Activated naive CD8-positive, alpha-beta T cell treated with anti-CD3 and anti-CD28 coated beads, Interleukin-2, amount 10 ng/mL, durations not matched to agents 7 days and 5 days (primary cell): ENCODE data around the gene PILRA. TPM values are rescaled to one million over a fixed set of nuclear protein-coding genes. Genes with fewer than 3 reads are reported as not detected.
"Not testable (repeated sequence)": the region's sequence is repeated elsewhere in the genome, so short reads cannot be mapped to it uniquely, and the experiment has no call there.

ENCODE experiments used
- ATAC-seq: fragments of 150-1000 bp; cut with Tn5 transposase; one replicate; pipeline ENCODE4 v1.10.0; 2021; ENCODE audit warnings: low read depth, moderate library complexity
- POLR2A ChIA-PET: fragments of 350-600 bp; sonication (Branson Sonifier 250); formaldehyde crosslinking; loops from one replicate; lab custom pipeline; 2021; ENCODE audit warnings: antibody characterized with exemption; lab: Charles Lee
- DNase-seq: peaks from one replicate; pipeline ENCODE4 v3.0.0; 2021
- H3K27ac Mint-ChIP-seq: one replicate; pipeline ENCODE4 v1.8.0; 2022; ENCODE audit warnings: mild to moderate bottlenecking, mixed read lengths
- H3K27me3 Mint-ChIP-seq: one replicate; pipeline ENCODE4 v1.8.0; 2022; ENCODE audit warnings: mild to moderate bottlenecking, moderate library complexity, mixed read lengths
- H3K36me3 Mint-ChIP-seq: one replicate; pipeline ENCODE4 v1.8.0; 2021; ENCODE audit warnings: mild to moderate bottlenecking, mixed read lengths
- H3K4me1 Mint-ChIP-seq: one replicate; pipeline ENCODE4 v1.8.0; 2021; ENCODE audit warnings: mixed read lengths
- H3K4me3 Mint-ChIP-seq: one replicate; pipeline ENCODE4 v1.8.0; 2022; ENCODE audit warnings: mild to moderate bottlenecking, moderate library complexity, mixed read lengths
- H3K9me3 Mint-ChIP-seq: one replicate; pipeline ENCODE4 v1.8.0; 2021; ENCODE audit warnings: mixed read lengths
- total RNA-seq, 2 experiments: library from RNA; stranded (reverse); gene quantifications; one replicate each; pipeline ENCODE4 v1.2.3, GENCODE V29; 2021

The PILRA gene
- total RNA-seq, 2 experiments from 2014 or later: 4.1 to 5.1 TPM

DNA sequence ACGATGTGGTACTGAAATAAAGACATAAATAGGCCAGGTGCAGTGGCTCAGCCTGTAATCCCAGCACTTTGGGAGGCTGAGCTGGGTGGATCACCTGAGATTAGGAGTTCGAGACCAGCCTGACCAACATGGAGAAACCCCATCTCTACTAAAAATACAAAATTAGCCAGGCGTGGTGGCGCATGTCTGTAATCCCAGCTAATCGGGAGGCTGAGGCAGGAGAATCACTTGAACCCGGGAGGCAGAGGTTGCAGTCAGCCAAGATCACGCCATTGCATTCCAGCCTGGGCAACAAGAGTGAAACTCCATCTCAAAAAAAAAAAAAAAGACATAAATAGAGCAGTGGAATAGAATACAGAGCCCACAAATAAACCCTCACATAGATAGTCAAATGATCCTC lies 9.5 kb upstream of the PILRA start:
- not testable (repeated sequence) for ATAC-seq

DNA sequence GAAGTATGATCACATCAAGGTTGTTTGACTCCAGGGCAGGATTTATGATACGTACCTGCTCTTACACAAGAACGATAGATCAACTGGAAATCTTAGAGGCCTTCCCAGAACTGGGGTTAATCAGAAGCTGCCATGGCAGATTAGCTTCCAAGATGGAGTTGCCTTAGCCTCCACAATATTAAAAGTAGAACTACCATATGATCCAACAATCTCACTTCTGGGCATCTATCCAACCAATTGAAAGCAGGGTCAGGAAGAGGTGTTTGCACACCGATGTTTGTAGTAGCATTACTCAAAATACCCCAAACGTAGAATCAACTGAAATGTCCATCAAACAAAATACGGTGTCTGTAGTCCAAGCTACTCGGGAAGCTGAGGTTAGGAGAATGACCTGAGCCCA lies 8.8 kb upstream of the PILRA start:
- DNase-seq: no peak
- Mint-ChIP-seq H3K9me3 (no peaks in the 10 kb centered on the region), H3K4me3 (no peak overlapping the region), H3K36me3 (peaks cover 34% of the 10 kb centered on the region), H3K27ac (peak overlapping the region; percentile 26), H3K27me3 (no peaks in the 10 kb centered on the region), H3K4me1 (peaks cover 32% of the 10 kb centered on the region)
- no peak for ATAC-seq
- POLR2A ChIA-PET: no interaction called here

More for the DNA sequence above, 9.5 kb upstream of the PILRA start:
- POLR2A ChIA-PET, DNase-seq, H3K9me3 Mint-ChIP-seq, H3K27me3 Mint-ChIP-seq, H3K4me3 Mint-ChIP-seq: not testable (repeated sequence)
- Mint-ChIP-seq H3K27ac (peak overlapping the region; percentile 26), H3K36me3 (peaks cover 36% of the 10 kb centered on the region), H3K4me1 (peaks cover 29% of the 10 kb centered on the region)

DNA sequence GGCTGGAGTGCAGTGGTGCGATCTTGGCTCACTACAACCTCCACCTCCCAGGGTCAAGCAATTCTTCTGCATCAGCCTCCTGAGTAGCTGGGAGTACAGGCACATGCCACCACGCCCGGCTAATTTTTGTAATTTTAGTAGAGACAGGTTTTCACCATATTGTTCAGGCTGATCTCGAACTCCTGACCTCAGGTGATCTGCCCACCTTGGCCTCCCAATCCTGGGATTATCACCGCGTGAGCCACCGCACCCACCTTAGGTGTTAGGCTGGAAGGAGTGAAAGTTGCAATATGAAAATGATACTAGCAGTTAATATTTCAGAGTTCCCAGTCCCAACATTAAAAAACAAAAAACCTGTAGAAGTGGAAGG lies 7.3 kb upstream of the PILRA start:
- H3K36me3 Mint-ChIP-seq: peaks cover 26% of the 10 kb centered on the region
- not testable (repeated sequence) for H3K9me3 Mint-ChIP-seq, ATAC-seq, H3K4me3 Mint-ChIP-seq, H3K27me3 Mint-ChIP-seq, DNase-seq
- H3K27ac Mint-ChIP-seq: peak overlapping the region; percentile 76
- peaks cover 32% of the 10 kb centered on the region for H3K4me1 Mint-ChIP-seq
- POLR2A ChIA-PET: interaction anchor here (2.0 kb wide), 1 partner anchor 10 kb away, joined by 5 read pairs; no protein-coding TSS in a partner anchor

DNA sequence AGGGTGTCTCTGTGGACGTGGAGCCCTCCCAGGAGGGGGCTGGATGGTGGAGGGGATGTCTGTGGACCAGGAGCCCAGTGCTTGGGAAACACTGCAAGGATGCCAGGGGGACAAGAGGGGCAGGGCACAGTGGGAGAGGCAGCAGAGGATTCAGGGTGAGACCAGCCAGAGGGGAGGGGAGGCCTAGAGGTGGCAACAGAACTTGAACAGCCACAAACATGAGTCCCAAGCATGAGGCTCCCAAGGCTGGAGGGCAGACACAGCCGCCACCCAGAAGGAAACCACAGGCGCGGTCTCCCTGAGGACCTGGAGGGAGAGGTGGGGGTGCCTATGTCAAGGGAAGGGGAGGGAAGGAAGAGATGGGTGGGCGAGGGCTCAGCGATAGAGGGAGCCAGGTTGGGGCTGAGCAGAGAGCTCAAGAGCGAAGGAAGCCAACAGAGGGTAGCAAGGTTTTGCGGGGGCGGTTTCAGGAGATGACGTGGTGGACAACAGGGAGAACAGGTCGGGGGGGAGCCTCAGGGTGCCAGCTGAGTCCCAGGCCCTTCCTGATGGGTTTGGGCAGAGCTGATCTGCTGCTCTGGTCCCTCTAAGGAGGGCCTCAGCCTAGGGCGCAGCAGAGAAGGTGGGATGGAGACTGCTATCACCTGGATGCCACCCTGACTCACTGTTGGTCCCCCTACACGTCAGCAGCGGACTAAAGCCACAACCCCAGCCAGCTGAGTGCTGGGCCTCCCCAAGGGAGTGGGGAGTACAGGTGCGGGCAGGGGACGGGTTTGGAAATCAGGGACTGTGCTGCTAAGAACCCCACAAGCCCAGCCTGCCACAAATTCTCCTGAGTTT lies 6.7 kb upstream of the PILRA start:
- peaks cover 24% of the 10 kb centered on the region for H3K36me3 Mint-ChIP-seq
- peak overlapping the region; percentile 76 for H3K27ac Mint-ChIP-seq
- H3K4me1 Mint-ChIP-seq: peaks cover 32% of the 10 kb centered on the region
- H3K27me3 Mint-ChIP-seq: no peaks in the 10 kb centered on the region
- no peaks in the 10 kb centered on the region for H3K9me3 Mint-ChIP-seq
- H3K4me3 Mint-ChIP-seq: no peak overlapping the region
- ATAC-seq: peak; percentile 32
- POLR2A ChIA-PET: interaction anchor here (0.6 to 2.0 kb wide), 3 partner anchors 11 to 62 kb away, joined by 4 to 5 read pairs (median 5); partner anchors contain the start of gene ZCWPW1
- no peak for DNase-seq

DNA sequence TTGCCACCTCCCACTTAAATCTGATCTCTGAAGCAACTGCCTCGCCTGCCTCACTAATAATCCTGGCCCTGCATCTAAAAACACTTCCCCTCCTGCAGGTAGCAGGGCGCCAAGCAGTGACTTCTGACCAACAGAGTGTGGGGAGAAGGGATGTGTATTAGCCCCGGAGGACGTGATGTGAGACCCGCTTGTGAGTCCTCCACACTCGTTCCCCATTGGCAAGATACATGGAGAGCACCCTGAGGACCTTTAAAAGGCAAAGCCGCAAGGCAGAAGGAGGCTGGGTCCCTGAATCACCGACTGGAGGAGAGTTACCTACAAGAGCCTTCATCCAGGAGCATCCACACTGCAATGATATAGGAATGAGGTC lies 6.1 kb upstream of the PILRA start:
- Mint-ChIP-seq H3K4me1 (peaks cover 33% of the 10 kb centered on the region), H3K36me3 (peaks cover 20% of the 10 kb centered on the region), H3K27ac (peak overlapping the region; percentile 75), H3K27me3 (no peaks in the 10 kb centered on the region), H3K4me3 (no peak overlapping the region), H3K9me3 (no peaks in the 10 kb centered on the region)
- DNase-seq (no peak), ATAC-seq (no peak)
- POLR2A ChIA-PET: interaction anchor here (0.8 kb wide), 1 partner anchor 61 kb away, joined by 4 read pairs; the partner anchor contains the start of gene ZCWPW1

GRCh38 chr7:100367676-100368613 lies 5.3 kb upstream of the PILRA start:
- Mint-ChIP-seq H3K27ac (peak overlapping the region; percentile 84), H3K4me1 (peaks cover 36% of the 10 kb centered on the region), H3K9me3 (no peaks in the 10 kb centered on the region), H3K4me3 (no peak overlapping the region), H3K27me3 (no peaks in the 10 kb centered on the region), H3K36me3 (peaks cover 19% of the 10 kb centered on the region)
- no peak for ATAC-seq
- POLR2A ChIA-PET: interaction anchor here (0.7 to 1.3 kb wide), 3 partner anchors 15 to 259 kb away, joined by 3 to 8 read pairs (median 5); no protein-coding TSS in a partner anchor
- no peak for DNase-seq

DNA sequence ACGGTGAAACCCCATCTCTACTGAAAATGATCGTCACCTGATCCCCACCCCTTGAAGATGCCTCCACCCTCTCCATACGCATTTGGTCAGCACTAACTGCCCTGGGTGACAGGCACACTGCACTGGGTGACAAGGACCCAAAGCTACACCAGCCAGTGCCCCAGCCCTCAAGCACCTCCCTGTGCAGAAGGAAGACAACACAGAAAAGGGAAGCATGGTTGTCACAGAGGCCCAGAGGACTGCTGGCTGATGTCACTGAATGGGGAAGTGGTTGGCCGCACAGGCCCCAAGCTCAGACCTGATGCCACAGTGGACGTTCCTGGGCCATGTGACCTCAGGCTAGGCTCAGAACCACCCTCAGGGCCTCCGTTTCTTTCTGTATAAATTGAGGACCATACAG lies 4.2 kb upstream of the PILRA start:
- Mint-ChIP-seq H3K4me3 (peak overlapping the region; percentile 29), H3K27ac (peak overlapping the region; percentile 84), H3K36me3 (peaks cover 9% of the 10 kb centered on the region), H3K9me3 (no peaks in the 10 kb centered on the region), H3K4me1 (peaks cover 33% of the 10 kb centered on the region), H3K27me3 (no peaks in the 10 kb centered on the region)
- POLR2A ChIA-PET: interaction anchor here (0.7 to 1.3 kb wide), 2 partner anchors 16 to 96 kb away, joined by 3 to 5 read pairs; no protein-coding TSS in a partner anchor
- peak; percentile 36 for DNase-seq
- ATAC-seq: peak; percentile 23

- Mint-ChIP-seq H3K9me3 (no peaks in the 10 kb centered on the region), H3K27ac (peak overlapping the region; percentile 51), H3K36me3 (peaks cover 5% of the 10 kb centered on the region), H3K4me3 (no peak overlapping the region), H3K4me1 (peaks cover 37% of the 10 kb centered on the region), H3K27me3 (no peaks in the 10 kb centered on the region)
- DNase-seq (no peak), ATAC-seq (no peak)
- POLR2A ChIA-PET: no interaction called here
Observed at GRCh38 chr7:100370303-100370702, 3.0 kb upstream of the PILRA start.

GRCh38 chr7:100370746-100371145 lies 2.5 kb upstream of the PILRA start:
- ATAC-seq (no peak), DNase-seq (no peak)
- Mint-ChIP-seq H3K27me3 (no peaks in the 10 kb centered on the region), H3K36me3 (peaks cover 5% of the 10 kb centered on the region), H3K27ac (no peak overlapping the region), H3K9me3 (no peaks in the 10 kb centered on the region), H3K4me3 (no peak overlapping the region), H3K4me1 (peaks cover 35% of the 10 kb centered on the region)
- POLR2A ChIA-PET: no interaction called here

DNA sequence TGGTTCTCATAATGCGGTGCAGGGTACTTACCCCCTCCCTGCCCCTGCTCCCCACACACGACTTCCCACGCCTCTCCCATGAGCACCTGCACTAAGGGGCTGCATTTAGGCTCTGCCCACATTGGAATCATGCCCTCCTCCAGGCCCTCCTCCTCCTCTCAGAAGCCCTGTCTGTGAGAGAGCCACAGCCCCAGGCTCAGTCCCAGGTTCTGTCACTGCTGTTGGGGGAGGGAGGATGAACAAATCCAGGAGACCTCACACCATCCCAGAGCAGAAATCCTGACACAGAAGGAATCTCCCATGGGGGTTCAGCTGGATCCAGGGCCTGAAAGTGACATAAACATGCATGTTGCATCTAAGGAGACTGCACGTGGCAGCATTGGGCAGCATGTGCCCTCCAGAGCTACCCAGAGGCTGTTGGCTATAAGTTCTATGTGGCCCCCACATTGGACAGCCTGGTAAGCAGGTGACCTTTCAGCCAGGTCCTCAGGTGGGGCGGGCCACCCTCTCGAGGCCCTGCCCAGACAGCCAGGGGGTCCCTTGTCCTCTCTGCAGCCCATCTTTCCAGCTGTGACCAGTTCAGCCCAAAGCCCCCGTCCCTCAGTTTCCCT lies 1.6 kb upstream of the PILRA start:
- Mint-ChIP-seq H3K4me3 (no peak overlapping the region), H3K27ac (peak overlapping the region; percentile 94), H3K4me1 (peaks cover 27% of the 10 kb centered on the region), H3K9me3 (no peaks in the 10 kb centered on the region), H3K27me3 (no peaks in the 10 kb centered on the region), H3K36me3 (no peaks in the 10 kb centered on the region)
- POLR2A ChIA-PET: interaction anchor here (0.6 kb wide), 1 partner anchor 328 kb away, joined by 9 read pairs; no protein-coding TSS in a partner anchor
- peak; percentile 33 for DNase-seq
- no peak for ATAC-seq

DNA sequence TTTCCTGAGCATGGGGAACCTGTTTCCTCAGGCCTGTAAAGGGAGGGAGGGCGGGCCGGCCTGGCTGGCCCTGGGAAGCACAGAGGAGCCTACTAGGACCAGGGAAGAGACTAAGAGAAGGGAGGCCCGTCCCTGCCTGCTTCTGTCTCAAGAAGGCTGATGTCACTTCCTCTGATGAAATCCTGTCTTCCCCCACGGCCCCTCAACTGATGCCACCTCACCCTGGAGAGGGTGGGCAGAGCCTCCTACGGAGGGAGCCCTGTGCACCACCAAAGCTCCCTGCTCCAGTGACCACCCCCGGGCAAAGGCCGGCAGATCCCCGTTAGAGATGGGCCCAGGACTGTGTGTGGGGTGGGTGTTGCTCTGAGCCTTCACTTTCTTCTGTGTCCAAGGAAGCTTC lies 1.0 kb upstream of the PILRA start:
- H3K27me3 Mint-ChIP-seq: no peaks in the 10 kb centered on the region

GRCh38 chr7:100372694-100373093 lies 593 bp upstream of the PILRA start:
- POLR2A ChIA-PET: interaction anchor here (0.6 to 0.7 kb wide), 2 partner anchors 18 to 73 kb away, joined by 3 read pairs; no protein-coding TSS in a partner anchor
- H3K4me1 Mint-ChIP-seq: peaks cover 24% of the 10 kb centered on the region
- no peaks in the 10 kb centered on the region for H3K27me3 Mint-ChIP-seq
- peak overlapping the region; percentile 94 for H3K27ac Mint-ChIP-seq
- no peaks in the 10 kb centered on the region for H3K36me3 Mint-ChIP-seq
- DNase-seq (peak; percentile 47), ATAC-seq (no peak)
- peak overlapping the region; percentile 52 for H3K4me3 Mint-ChIP-seq
- no peaks in the 10 kb centered on the region for H3K9me3 Mint-ChIP-seq

More for the DNA sequence above, 1.0 kb upstream of the PILRA start:
- peaks cover 24% of the 10 kb centered on the region for H3K4me1 Mint-ChIP-seq
- H3K27ac Mint-ChIP-seq: peak overlapping the region; percentile 94
- DNase-seq (no peak), ATAC-seq (peak; percentile 68)
- H3K9me3 Mint-ChIP-seq: no peaks in the 10 kb centered on the region
- POLR2A ChIA-PET: interaction anchor here (0.6 to 0.7 kb wide), 3 partner anchors 18 to 328 kb away, joined by 3 to 9 read pairs (median 3); no protein-coding TSS in a partner anchor
- H3K4me3 Mint-ChIP-seq: peak overlapping the region; percentile 52
- no peaks in the 10 kb centered on the region for H3K36me3 Mint-ChIP-seq
